GM21390 (cell line): ENCODE data around the gene PRKCE.

Experiments
- ATAC-seq: cut with Tn5 transposase; IDR thresholded peaks from one replicate; pipeline ENCODE4 v1.9.1; 2021; ENCODE audit not compliant: unreplicated experiment

The PRKCE gene

DNA sequence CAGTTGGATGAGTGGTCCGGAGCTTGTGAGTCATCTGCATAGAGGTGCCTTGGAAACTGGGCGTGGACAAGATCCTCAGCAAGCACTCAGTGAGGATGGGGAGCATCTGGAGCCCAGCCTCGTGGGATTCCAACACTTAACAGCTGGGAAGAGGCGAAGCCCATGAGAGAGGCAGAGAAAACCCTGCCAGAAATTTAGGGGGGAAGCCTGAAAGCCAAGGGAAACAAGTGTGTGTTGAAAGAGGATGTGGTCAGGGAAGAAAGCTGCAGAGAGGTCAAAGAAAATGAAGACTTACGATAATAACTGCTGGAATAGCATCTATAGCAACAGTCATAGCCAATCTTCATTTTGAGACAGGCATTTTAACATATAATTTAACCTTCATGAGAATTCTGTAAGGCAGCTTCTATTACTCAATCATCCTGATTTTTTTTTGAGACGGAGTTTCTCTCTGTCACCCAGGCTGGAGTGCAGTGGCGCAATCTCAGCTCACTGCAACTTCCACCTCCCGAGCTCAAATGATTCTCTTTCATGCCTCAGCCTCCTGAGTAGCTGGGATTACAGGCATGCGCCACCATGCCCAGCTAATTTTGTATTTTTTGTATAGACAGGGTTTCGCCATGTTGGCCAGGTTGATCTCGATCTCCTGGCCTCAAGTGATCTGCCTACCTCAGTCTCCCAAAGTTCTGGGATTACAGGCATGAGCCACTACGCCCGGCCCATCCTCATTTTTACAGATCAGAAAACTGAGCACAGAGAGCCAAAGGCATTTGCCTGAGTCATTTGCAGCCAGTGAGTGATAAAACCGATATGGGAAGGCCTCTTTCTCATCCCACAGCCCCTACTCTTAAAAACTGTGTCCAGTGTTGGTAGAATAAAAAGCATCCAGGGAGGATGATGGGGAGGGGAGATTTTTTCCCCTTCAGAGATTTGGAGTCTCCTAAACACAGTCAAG is 431.3 kb downstream of the PRKCE start:
- ATAC-seq = no peak

DNA sequence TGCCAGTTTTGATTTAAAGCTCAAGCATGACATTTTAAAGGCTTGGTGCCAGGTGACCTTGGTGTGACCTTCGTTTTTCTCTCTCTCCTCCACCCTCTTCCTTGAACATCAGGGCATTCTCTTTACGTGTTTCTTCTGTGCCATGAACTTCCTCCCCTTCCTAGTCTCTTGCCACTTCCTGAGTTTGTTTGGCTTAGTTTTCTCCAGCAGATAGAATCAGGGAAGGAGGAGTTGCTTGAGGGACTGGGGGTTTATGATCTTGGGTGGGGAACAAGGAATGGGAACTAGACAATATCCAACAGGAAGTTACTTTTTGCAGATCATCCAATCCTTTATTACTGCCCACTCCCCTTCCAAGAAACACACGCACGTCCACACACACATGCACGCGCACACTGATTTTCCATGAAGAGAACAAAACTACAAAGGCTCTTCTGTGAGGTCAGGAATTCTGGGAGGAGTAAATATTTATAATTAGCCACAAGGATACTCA is 435.1 kb downstream of the PRKCE start:
- no peak for ATAC-seq

DNA sequence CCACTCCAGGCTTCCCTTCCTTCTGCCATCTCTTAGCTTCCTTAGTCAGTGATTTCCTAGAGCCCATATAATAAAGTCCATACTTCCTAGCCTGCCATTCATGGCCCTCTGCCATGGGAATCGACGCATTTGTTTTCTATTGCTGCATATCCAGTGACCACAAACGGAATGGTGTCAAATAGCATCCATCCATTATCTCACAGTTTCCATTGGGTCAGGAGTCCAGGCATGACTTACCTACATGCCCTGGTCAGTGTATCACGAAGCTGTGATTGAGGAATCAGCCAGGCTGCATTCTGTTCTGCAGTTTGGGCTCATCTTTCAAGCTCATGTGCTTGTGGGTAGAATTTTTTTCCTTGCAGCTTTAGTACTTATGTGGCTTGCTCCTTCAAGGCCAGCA is 436.0 kb downstream of the PRKCE start:
- ATAC-seq = no peak

DNA sequence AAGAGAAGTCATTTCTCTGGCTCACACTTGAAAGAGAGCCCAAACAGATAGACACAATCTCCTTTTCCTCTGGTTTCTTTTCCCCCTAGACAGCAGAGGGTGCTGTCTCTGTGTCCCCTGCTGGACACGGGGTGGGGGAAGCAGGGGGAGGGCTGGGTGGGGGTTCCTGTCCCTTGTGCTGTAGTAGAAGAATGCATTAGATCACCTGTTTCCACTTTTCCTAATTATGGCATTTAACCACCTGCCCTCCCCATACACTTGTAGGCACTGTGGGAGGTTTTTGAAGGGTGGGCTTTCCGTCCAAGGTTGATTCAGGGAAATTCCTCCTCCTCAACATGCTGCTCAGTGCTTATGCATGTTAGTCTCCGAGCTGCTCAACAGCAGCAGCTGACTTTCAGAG is 439.5 kb downstream of the PRKCE start:
- ATAC-seq = no peak

DNA sequence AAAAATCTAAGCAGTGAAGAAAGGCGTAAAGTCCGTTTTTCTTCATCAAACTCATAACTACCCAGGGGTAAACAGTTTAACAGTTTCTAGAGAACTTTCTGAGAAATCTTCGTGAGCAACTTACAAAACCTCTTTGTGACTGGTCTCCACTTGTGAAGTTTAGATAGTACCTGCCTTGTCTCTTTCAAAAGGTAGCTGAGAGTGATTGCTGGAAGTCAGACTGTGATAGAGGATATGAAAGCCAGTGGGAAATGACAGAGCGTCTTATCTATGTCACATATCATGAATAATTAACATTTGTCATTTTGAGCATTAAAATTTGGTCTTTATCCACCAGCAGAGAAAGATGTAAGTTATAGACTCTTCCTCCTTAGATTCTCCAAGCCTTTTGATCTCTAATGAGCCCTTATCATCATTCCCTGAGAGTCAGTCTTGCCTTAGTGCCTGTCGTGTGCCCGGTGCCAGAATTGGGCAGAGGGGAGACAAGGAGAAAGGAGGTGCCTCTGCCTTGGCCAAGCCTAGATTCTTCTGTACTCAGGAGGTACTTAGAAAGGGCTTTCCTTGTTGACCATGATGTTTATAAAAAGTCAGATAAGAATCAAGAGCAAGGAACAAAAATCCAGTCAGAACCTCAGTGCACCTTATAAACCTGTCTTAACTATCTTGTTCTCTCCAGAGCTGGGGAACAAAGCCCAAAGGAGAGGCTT is 440.6 kb downstream of the PRKCE start:
- ATAC-seq = no peak

DNA sequence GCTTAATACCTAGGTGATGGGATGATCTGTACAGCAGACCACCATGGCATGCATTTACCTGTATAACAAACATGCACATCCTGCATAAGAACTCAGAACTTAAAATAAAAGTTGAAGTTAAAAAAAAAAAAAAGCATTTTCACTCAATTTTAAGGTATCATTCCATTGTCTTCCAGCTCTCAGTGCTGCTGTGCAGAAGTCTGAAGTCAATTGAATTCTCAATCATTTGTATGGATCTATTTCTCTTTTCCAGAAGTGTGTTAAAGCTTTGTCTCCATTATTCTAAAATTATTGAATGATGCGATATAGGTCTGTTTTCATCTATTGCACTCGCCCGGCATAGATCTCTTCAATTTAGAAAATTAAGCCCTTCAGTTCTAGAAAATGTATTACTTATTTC is 443.2 kb downstream of the PRKCE start:
- ATAC-seq = no peak

DNA sequence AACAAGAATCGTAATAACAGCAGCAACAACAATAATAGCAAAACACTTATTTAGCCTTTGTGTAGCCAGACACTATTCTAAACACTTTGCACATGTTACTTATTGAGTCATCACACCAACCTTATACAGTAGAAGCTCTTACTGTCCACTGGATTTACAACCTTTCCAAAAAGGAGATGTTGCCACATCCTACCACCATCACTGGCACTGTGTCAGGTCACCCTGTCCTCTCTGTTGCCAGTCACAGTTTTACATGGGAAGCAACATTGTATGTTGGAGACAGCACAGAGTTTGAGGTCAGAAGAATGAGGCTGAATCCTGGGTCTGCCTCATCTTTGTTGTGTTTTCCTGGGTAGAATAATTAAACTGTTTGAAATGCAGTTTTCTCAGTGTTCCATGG is 444.4 kb downstream of the PRKCE start:
- ATAC-seq = no peak

DNA sequence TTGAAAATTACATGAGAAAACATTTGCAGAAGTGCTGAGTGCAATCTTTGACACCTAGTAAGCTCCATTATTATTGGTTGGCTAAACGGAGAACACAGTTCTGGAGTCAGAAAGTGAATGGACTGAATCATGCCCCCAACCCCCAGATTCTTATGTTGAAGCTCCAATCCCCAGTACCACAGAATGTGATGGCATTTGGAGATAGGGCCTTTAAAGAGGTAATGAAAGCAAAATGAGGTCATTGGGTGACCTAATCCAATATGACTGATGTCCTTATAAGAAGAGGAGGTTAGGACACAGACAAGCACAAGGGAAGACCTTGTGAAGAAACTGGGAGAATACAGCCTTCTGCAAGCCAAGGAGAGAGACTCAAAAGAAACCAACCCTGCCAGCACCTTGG is 444.8 kb downstream of the PRKCE start:
- no peak for ATAC-seq

DNA sequence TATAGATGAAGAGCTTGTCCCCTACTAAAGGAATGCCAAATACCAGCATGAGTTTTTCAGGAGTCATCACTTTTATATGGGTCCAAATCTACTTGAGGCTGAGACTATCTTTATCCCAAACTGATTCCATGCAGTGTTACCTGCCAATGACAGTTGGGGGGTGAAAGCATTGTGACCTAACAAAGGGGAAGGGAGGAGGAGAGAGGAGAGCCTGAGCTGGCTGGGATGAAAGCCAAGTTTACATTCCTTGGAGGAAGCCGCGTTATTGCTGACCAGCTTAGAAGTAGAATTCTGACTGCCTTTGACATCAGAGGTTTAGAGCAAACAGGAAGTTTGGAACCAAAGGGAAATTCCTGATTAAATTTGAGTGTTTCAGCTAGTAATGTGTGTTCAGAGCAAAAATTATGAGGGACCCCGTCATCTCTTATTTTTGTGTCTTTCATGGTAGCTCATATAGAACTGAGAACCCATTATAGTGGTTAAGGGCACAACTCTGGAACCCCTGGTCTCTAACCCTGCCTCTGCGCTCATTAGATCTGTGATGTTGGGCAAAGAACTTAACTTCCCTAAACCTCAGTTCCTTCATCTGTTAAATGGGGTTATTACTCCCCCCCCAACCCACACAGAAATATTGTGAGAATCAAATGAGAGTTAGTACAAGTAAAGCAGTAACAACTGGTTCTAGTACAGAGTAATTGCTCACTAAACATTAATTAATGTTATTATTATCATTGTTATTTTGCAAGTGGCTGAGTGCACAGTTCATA is 446.4 kb downstream of the PRKCE start:
- ATAC-seq = no peak

DNA sequence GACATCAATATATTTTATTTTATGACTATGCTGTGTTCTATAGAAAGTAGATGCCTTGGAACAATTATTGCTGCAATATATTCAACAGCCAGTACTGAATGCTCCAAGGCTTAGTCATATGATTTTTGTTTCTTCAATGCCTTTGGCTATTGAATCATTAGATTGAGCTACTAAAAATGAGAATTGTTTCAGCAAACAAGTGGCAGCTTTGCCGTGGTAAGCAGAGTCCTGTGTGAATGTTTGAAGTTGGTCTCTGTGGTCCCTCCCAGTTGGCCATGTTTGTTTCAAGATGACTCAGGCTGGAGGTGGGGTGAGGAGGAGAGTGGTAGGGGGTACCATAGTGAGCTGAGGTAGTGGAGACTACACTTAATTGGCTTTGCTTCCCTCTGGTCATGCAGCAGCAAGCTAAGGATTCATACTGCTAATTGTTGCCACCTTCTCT is 447.2 kb downstream of the PRKCE start:
- ATAC-seq = no peak

DNA sequence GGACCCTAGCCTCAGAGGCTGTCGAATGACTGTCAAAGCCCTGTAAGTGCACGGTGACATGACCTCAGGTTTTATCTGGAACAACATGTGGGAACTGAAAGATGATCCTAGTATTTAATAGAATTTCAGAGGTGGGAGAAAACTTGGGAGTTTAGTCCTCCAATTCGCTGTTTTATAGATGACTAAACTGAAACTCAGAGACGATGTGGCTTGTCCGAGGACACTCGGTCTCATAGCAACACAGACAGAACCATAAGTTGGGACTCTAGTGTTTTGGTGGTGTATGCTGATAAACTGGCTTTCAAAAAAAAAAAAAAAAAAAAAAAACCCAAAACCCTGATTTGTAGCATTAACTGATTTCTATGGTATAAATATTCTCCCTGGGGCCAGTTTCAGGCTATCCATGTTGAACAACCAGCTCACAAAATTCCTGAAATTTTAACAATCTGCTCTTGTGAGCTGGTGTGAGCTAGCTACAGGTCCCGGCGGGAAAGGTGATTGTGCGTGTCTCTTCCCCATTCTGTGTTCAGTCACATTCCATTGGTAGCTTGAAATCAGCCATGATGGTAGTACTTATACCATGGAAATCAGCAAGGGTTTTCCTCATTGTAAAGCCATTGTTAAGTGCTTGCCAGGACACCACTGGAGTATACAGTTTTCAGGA is 450.2 kb downstream of the PRKCE start:
- ATAC-seq = no peak

DNA sequence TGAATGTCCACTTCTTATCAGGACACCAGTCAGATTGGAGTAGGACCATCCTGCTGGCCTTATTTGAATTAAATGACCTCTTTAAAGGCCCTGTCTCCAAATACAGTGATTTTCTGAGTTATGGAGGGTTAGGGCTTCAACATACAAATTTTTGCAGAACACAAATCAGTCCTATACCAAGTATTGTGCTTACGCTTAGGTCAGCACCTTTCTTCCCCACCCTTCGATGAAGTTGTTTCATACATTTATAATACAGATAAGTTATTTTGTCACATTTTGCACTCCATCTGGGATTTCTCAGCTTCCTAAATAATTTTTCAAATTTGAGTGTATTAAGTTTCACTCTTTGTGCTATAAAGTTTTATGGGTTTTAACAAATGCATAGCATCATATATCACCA is 455.2 kb downstream of the PRKCE start:
- ATAC-seq = no peak

DNA sequence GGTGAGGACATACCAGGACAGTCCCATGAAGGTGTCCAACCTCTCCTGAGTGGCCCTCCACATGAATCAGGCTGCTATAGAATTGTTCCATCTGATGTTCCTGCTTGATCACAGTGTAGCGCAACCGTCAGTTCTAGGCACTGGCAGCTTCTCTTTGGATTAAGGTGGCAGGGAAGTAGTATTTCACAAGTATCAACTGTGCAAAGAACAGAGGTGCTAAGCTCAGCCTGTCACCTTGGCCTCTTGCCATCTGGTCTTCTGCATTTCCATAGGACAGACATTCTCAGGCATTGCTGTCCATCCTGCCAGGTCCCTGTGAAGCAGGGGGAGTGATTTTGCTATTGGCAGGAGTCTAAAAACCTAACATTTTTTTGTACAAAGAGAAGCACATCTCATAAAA is 463.5 kb downstream of the PRKCE start:
- ATAC-seq = no peak

DNA sequence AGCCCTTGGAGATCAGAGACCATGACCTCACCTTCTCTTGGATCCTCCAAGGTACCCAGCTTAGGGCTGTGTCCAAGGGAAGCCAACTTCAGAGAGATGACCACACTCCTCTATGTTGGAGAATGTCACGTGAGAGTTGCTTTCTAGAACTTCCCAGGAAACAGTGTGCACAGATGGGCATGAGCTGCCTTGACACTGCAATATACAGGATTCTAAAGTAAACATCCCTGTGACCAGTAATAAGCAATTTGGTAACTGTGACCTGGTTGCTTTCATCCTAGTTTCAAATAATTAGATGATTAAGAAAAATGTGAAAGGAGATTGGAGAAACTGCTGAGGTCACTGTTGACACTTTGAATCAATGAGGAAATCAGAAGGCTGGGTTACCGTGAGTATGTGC is 464.7 kb downstream of the PRKCE start:
- ATAC-seq = no peak

DNA sequence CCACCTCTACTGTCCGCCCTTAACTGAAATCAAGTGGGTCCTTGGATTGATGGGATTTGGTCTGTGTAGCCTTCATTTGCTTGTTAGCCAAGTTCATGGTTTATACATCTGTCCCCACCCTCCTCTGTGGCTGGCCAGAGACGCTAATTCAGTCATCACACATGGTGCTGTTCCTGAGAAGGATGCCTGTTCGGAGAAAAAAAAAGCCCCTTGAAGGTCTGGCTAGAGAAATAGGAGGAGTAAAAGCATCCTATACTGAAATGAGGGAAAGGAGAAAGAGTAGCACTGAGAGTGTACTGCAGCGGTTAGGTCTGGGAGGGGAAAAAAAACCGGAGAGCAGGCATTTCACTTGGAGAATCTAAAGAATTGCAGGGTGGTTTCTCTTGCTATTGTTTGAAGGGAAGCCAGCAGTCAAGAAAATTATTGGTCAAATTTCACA is 465.1 kb downstream of the PRKCE start:
- ATAC-seq = no peak

DNA sequence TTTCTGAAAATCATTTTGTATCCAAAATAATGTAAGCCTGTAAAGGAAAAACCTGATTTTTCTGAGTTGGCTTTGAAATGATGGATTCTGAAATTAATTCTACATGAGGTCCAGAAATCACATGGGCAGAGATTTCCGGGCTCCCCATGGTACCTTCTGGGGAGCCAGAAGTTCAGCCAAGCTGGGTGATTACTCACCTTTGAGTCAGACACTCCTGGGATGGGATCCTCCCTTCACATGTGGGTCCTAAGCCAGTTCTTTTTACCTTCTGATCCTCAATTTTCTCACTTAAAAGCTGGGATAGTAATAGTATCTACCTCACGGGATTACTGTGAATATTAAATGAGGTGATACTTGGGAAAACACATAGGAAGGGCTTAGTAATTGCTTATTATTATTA is 465.9 kb downstream of the PRKCE start:
- no peak for ATAC-seq

DNA sequence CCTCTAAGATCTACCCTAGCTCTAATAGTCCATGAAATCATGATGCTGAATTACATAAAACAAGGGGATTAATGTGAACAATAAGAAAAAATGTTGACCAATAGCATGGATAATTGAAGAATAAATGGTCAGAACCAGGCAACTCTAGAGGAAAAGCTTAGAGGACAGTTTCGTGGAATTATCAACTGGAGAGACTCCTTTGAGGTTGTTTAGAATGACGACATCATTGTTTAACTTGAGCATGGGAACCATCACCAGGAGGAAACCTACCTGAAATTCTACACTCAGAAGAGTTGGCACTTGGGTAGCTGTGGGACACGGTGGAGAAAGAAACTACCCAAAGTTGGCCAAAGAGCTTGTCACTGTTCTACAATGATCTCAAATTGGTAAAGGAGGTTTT is 466.5 kb downstream of the PRKCE start:
- ATAC-seq = no peak

DNA sequence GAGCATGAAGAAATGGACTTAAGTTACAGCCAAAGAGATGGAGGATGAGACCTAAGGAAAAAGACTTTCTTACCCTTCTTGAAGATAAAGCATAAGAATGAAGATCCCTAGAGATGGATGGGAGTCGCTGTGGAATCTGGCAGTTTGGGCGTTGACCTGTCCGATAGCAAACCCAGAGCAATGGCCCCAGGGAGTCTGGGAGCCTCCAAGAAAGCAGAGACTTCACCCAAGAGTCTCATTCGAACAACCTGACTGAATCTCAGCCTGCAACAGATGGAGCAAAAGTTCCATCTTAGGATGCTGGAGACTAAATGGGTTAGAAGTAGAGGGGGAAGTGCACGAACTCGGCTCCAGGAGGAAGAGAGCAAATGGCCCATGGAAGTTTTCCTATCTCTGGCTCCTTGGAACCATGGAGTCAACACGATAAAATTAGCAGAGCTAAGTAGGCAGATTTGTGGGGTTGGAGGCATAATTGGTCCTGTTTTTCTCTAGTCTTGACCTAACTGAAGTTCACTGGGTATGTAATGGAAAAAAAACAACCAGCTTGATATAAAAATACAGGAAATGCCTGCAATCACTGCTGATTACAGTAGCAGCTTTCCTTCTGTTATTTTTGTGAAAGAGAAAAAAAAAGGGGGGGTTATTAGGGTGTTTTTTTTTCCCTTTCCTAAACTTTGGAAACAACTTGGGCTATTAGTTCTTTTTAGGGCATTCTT is 467.3 kb downstream of the PRKCE start:
- ATAC-seq = no peak

DNA sequence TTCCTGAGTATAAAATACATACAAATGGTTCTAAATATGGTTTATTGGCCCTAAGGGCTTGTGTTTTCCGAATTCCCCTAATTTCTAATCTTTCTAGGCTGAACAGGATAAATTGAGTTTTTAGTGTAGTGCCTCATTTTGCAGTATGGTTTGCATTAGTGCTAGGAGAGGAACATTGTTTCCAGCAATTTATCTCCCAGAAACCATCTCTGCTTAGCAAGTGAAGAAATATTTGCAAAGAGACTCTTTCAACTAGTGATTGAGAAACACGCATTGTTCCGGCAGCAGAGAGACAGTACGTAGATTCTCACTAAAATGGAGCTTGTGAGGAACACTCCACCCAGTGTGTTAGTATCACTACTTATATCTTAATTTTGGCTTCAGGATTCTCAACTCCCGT is 468.0 kb downstream of the PRKCE start:
- no peak for ATAC-seq
